Fibroblast of villous mesenchyme (primary cell): ENCODE measurements around the gene SMARCD2. TPM values are rescaled to one million over a fixed set of nuclear protein-coding genes. Genes with fewer than 3 reads are reported as not detected.
"Not testable (repeated sequence)": the region's sequence is repeated elsewhere in the genome, so short reads cannot be mapped to it uniquely, and the experiment has no call there.

Source experiments
- DNase-seq: peaks from one replicate; pipeline ENCODE4 v3.0.0-alpha.2; 2010; ENCODE audit warnings: low read depth
- H3K4me3 ChIP-seq: 2 replicates; pipeline ENCODE4 v1.5.1; 2011; ENCODE audit warnings: low read depth, mild to moderate bottlenecking, low read length
- total RNA-seq: library from RNA; depleted of rRNA; stranded (reverse); fragments of >200 nt; gene quantifications from 2 replicates; pipeline ENCODE4 v1.2.3, GENCODE V29; 2012
- TF ChIP-seq, protein P1 (sequence below): IDR thresholded peaks from 2 replicates; pipeline ENCODE4 v1.5.1; 2012; ENCODE audit warnings: low read depth, mild to moderate bottlenecking, low read length; ENCODE audit not compliant: insufficient read depth

The SMARCD2 gene
- total RNA-seq, 1 donor, result 66.9 TPM

DNA sequence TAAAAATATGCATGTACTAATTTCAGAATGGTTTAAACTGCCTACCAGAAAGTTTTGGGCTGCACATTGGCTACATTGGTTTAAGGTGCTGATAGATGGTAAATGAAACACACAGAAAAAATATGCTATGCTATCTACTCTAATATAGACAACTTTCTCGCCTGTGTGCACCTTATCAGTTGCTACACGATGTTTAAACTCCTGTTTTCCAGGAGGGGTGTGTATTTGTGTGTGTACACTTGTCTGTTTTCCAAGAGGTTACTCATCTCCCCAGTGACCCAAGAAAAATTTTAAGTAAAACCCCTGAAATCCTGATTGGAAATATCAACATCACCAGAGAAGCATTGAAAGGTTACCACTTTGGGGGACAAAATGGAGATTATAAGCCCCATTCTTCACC lies 36.9 kb downstream of the SMARCD2 start:
- TF ChIP-seq, protein P1, sequence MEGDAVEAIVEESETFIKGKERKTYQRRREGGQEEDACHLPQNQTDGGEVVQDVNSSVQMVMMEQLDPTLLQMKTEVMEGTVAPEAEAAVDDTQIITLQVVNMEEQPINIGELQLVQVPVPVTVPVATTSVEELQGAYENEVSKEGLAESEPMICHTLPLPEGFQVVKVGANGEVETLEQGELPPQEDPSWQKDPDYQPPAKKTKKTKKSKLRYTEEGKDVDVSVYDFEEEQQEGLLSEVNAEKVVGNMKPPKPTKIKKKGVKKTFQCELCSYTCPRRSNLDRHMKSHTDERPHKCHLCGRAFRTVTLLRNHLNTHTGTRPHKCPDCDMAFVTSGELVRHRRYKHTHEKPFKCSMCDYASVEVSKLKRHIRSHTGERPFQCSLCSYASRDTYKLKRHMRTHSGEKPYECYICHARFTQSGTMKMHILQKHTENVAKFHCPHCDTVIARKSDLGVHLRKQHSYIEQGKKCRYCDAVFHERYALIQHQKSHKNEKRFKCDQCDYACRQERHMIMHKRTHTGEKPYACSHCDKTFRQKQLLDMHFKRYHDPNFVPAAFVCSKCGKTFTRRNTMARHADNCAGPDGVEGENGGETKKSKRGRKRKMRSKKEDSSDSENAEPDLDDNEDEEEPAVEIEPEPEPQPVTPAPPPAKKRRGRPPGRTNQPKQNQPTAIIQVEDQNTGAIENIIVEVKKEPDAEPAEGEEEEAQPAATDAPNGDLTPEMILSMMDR, result no peak
- DNase-seq, result no peak
- H3K4me3 ChIP-seq, result no peak overlapping the region

GRCh38 chr17:63804328-63804727 lies 38.2 kb downstream of the SMARCD2 start:
- DNase-seq, result no peak
- H3K4me3 ChIP-seq, result no peak overlapping the region
- TF ChIP-seq, protein P1, result no peak

GRCh38 chr17:63800783-63801182 lies 41.7 kb downstream of the SMARCD2 start:
- TF ChIP-seq, protein P1, result no peak
- DNase-seq, result no peak
- no peak overlapping the region for H3K4me3 ChIP-seq

DNA sequence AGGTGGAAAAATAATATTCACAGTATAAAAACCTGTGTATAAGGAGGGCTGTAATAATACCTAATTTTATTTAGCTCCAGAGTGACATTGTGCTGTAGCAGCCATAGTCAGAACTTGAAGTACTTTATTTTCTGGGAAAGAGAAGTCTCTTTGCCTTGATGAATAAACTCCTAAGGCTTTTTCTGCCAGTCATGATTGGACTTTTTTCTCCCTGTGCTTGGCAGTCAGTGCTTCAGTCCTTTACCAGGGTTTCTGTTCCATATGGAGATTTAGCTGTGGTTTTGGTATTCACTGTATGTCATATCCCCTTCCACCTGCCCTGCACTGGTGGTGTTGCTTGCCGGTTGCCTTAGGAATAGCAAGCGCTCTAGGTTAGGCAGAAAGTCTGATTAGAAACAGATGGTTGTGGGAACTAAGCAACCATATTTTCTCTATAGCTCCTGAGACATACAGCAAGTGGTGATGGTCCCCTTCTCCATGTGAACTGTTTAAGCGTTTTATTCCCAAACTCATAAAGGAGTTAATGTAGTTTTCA lies 43.8 kb downstream of the SMARCD2 start:
- H3K4me3 ChIP-seq, result no peak overlapping the region
- DNase-seq, result no peak
- TF ChIP-seq, protein P1, result no peak

GRCh38 chr17:63796375-63796774 lies 46.1 kb downstream of the SMARCD2 start:
- DNase-seq, result not testable (repeated sequence)

GRCh38 chr17:63792055-63792729 lies 50.3 kb downstream of the SMARCD2 start:
- DNase-seq, result no peak
- H3K4me3 ChIP-seq, result no peak overlapping the region
- TF ChIP-seq, protein P1, result no peak

More at GRCh38 chr17:63796375-63796774, 46.1 kb downstream of the SMARCD2 start:
- H3K4me3 ChIP-seq, result not testable (repeated sequence)

DNA sequence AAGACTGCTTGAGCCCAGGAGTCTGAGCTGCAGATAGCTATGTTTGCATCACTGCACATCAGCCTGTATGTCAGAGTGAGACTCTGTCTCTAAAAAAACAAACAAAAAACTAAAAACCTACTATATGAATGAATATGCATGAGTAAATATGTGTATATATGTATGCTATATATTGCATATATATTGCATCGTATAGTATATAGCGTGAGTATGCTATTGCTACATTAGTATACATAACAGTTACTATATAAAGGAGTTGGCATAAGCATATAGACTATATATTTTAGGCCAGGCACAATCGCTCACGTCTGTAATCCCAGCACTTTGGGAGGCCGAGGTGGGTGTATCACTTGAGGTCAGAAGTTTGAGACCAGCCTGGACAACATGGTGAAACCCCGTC lies 52.4 kb downstream of the SMARCD2 start:
- DNase-seq, result no peak
- H3K4me3 ChIP-seq, result no peak overlapping the region
- TF ChIP-seq, protein P1, result no peak
